DND-41 (cell line): ENCODE results near the gene CLSTN2.

Experiments
- EZH2 ChIP-seq: IDR thresholded peaks from 3 replicates; pipeline ENCODE4 v1.6.1; 2012; ENCODE audit warnings: borderline replicate concordance, low read depth, mild to moderate bottlenecking, moderate library complexity, low read length, inconsistent platforms; ENCODE audit not compliant: severe bottlenecking
- TF ChIP-seq, protein P1 (sequence below): IDR thresholded peaks from 2 replicates; pipeline ENCODE4 v1.5.1; 2012; ENCODE audit warnings: borderline replicate concordance, low read length, moderate library complexity, mild to moderate bottlenecking; ENCODE audit not compliant: poor library complexity, severe bottlenecking; ENCODE audit errors: extremely low read depth

GRCh38 chr3:140167600-140168281 lies 232.8 kb downstream of the CLSTN2 start:
- TF ChIP-seq, protein P1, sequence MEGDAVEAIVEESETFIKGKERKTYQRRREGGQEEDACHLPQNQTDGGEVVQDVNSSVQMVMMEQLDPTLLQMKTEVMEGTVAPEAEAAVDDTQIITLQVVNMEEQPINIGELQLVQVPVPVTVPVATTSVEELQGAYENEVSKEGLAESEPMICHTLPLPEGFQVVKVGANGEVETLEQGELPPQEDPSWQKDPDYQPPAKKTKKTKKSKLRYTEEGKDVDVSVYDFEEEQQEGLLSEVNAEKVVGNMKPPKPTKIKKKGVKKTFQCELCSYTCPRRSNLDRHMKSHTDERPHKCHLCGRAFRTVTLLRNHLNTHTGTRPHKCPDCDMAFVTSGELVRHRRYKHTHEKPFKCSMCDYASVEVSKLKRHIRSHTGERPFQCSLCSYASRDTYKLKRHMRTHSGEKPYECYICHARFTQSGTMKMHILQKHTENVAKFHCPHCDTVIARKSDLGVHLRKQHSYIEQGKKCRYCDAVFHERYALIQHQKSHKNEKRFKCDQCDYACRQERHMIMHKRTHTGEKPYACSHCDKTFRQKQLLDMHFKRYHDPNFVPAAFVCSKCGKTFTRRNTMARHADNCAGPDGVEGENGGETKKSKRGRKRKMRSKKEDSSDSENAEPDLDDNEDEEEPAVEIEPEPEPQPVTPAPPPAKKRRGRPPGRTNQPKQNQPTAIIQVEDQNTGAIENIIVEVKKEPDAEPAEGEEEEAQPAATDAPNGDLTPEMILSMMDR, result no peak
- no peak for TF ChIP-seq EZH2
